Right atrium auricular region (tissue), 2 donors: ENCODE results near the gene BDNF. TPM values are rescaled to one million over a fixed set of nuclear protein-coding genes. Genes with fewer than 3 reads are reported as not detected.

Experiments used
- DNase-seq: peaks from one replicate; pipeline ENCODE4 v3.0.0-alpha.2; 2019; ENCODE audit warnings: low spot score
- H3K27ac ChIP-seq, 2 donors: fragments of 200-600 bp; sonication (generic); 1 replicate in 1 of 2; 2 replicates in 1 of 2; pipeline ENCODE4 v1.5.1; 2016 to 2019
- H3K27me3 ChIP-seq, 2 donors: fragments of 200-600 bp; sonication (generic); one replicate each; pipeline versions ENCODE4 v1.5.1 to v1.6.0; 2017 to 2019
- H3K36me3 ChIP-seq: fragments of 200-600 bp; sonication (generic); one replicate; pipeline ENCODE4 v1.5.1; 2016
- H3K4me1 ChIP-seq, 2 donors: fragments of 200-600 bp; sonication (generic); one replicate each; pipeline versions ENCODE4 v1.5.1 to v1.6.0; 2017 to 2019
- H3K4me3 ChIP-seq, 2 donors: fragments of 200-600 bp; sonication (generic); 1 replicate in 1 of 2; 2 replicates in 1 of 2; pipeline ENCODE4 v1.5.1; 2017 to 2019; ENCODE audit warnings: mild to moderate bottlenecking in 1 of 2, moderate library complexity in 1 of 2
- H3K9me3 ChIP-seq, 2 donors: fragments of 200-600 bp; sonication (generic); one replicate each; pipeline ENCODE4 v1.5.1; 2019
- total RNA-seq, 2 donors: library from RNA; depleted of rRNA; stranded (reverse); fragments of >200 nt; gene quantifications; one replicate each; pipeline ENCODE4 v1.1.0, GENCODE V29; 2016
- TF ChIP-seq, protein P1 (sequence below), 2 donors: fragments of 200-600 bp; sonication (generic); IDR thresholded peaks; one replicate each; pipeline ENCODE4 v1.5.1; 2019; ENCODE audit warnings: antibody characterized with exemption in 2 of 2

Gene BDNF
- total RNA-seq, 2 donors from 2014 or later, result 0.20 TPM; not detected in 1

- DNase-seq, result no peak
- Histone ChIP-seq H3K9me3 (no peaks in the 10 kb centered on the region), H3K27ac (no peak overlapping the region), H3K27me3 (peaks cover 11 to 38% of the 10 kb centered on the region in 2 donors), H3K4me1 (peaks cover 0 to 38% of the 10 kb centered on the region in 2 donors), H3K4me3 (peak overlapping the region; percentile 14 to 46), H3K36me3 (no peaks in the 10 kb centered on the region)
- TF ChIP-seq, protein P1, sequence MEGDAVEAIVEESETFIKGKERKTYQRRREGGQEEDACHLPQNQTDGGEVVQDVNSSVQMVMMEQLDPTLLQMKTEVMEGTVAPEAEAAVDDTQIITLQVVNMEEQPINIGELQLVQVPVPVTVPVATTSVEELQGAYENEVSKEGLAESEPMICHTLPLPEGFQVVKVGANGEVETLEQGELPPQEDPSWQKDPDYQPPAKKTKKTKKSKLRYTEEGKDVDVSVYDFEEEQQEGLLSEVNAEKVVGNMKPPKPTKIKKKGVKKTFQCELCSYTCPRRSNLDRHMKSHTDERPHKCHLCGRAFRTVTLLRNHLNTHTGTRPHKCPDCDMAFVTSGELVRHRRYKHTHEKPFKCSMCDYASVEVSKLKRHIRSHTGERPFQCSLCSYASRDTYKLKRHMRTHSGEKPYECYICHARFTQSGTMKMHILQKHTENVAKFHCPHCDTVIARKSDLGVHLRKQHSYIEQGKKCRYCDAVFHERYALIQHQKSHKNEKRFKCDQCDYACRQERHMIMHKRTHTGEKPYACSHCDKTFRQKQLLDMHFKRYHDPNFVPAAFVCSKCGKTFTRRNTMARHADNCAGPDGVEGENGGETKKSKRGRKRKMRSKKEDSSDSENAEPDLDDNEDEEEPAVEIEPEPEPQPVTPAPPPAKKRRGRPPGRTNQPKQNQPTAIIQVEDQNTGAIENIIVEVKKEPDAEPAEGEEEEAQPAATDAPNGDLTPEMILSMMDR (IDR thresholded peaks at IDR 0.05), result no peak
Measured at GRCh38 chr11:27718863-27719545, 18.7 kb upstream of the BDNF start.

DNA sequence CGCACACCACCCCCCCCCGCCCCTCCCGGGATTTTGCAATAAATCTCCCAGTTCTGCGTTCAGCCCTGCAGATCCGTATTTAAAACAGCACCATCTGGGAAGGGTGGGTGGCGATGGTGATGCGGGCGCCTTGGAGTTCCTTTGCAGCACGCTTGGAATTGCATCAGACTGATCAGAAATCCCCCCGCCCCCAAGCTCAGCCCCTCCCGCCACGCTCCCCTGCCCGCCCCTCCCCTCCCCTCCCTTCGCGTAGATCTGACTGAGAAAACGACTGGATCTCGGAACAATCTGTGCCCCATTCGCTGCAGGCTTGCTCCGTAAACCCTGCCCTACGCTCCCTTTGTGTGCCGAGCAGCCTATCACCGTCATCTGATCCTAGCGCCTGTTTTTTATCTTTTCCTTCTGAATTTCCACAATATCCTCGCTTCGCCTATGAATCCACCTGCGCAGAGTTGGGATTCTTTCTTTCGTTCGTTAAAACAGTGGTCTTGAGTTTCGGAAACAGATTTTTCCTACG is 18.1 kb upstream of the BDNF start:
- DNase-seq, result no peak

DNA sequence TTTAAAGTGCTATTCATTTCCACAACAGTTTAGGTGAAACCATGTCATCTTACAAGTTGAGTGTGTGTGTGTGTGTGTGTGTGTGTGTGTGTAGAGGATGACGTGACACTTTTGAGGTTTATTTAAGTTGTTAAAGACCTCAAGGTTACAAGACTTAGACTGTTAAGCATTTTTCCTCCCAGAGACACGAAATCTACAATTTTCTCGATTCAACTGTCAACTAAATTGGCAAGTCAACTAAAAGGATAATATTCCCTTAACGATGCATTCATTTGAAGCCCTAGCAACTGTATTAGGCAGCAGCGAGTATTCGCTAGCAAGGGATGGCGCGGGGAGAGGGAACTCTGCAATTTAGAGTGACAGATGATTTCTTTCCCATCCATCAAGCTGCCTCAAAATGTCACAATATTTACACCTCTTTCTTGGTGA is 17.6 kb upstream of the BDNF start:
- Histone ChIP-seq H3K4me1 (peaks cover 0 to 35% of the 10 kb centered on the region in 2 donors), H3K4me3 (peak overlapping the region in 1 of 2 donors; percentile 46), H3K9me3 (no peaks in the 10 kb centered on the region), H3K27me3 (peaks cover 11 to 33% of the 10 kb centered on the region in 2 donors), H3K36me3 (no peaks in the 10 kb centered on the region), H3K27ac (no peak overlapping the region)
- TF ChIP-seq, protein P1 (IDR thresholded peaks at IDR 0.05), result no peak
- DNase-seq, result no peak

More for the DNA sequence above, 18.1 kb upstream of the BDNF start:
- Histone ChIP-seq H3K36me3 (no peaks in the 10 kb centered on the region), H3K27ac (no peak overlapping the region), H3K4me1 (peaks cover 0 to 38% of the 10 kb centered on the region in 2 donors), H3K4me3 (peak overlapping the region; percentile 14 to 46), H3K27me3 (peaks cover 11 to 38% of the 10 kb centered on the region in 2 donors), H3K9me3 (no peaks in the 10 kb centered on the region)
- TF ChIP-seq, protein P1 (IDR thresholded peaks at IDR 0.05), result no peak

DNA sequence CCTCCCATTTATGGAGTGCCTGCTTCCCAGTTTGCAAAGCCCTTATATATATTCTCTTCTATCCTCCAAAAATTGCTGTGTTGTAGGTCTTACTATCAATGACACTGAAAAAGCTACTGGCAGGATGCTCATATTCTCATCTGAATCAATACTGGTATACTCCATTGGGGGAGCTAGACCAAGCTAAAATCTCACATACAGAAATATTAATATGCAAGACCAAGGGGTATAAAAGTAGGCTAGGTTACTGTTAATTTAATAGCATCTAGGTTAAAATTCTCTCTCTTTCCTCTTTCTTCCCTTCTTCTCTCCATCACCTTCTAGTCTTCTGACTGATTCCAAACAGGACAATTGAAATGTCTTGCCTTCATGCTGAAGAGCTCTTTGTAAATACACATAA is 17.1 kb upstream of the BDNF start:
- TF ChIP-seq, protein P1 (IDR thresholded peaks at IDR 0.05), result no peak
- no peak for DNase-seq
- no peaks in the 10 kb centered on the region for H3K9me3 ChIP-seq
- peaks cover 0 to 31% of the 10 kb centered on the region in 2 donors for H3K4me1 ChIP-seq
- no peak overlapping the region for H3K4me3 ChIP-seq
- H3K27ac ChIP-seq, result no peak overlapping the region
- H3K27me3 ChIP-seq, result peaks cover 8 to 28% of the 10 kb centered on the region in 2 donors
- no peaks in the 10 kb centered on the region for H3K36me3 ChIP-seq

- Histone ChIP-seq H3K4me1 (peaks cover 0 to 25% of the 10 kb centered on the region in 2 donors), H3K27ac (no peak overlapping the region), H3K36me3 (no peaks in the 10 kb centered on the region), H3K9me3 (no peaks in the 10 kb centered on the region), H3K27me3 (peaks cover 3 to 23% of the 10 kb centered on the region in 2 donors), H3K4me3 (no peak overlapping the region)
- DNase-seq, result no peak
- TF ChIP-seq, protein P1 (IDR thresholded peaks at IDR 0.05), result no peak
Measured at GRCh38 chr11:27716835-27717234, 16.6 kb upstream of the BDNF start.
